Neural cell (in vitro differentiated cells): ENCODE data around the gene KLHL30. TPM values are rescaled to one million over a fixed set of nuclear protein-coding genes. Genes with fewer than 3 reads are reported as not detected.

Experiments used
- H2AFZ ChIP-seq: fragments of 200-600, 300-800 bp; sonication (generic), shearing (Covaris generic); 2 replicates; pipeline ENCODE4 v1.6.0; 2014; ENCODE audit warnings: low read depth, mild to moderate bottlenecking, antibody characterized with exemption, low read length, moderate library complexity
- H3F3A ChIP-seq: fragments of 200-600 bp; shearing (Covaris generic); 2 replicates; pipeline ENCODE4 v1.6.1; 2016; ENCODE audit warnings: mild to moderate bottlenecking, moderate library complexity, mixed read lengths, antibody characterized with exemption, low read length; ENCODE audit not compliant: insufficient read depth, poor library complexity, severe bottlenecking
- H3K27ac ChIP-seq: fragments of 200-600, 300-800 bp; sonication (generic), shearing (Covaris generic); 2 replicates; pipeline ENCODE4 v1.5.1; 2014; ENCODE audit warnings: mild to moderate bottlenecking, low read length, moderate library complexity
- H3K27me3 ChIP-seq: fragments of 300-800, 200-600 bp; sonication (generic), shearing (Covaris generic); 2 replicates; pipeline ENCODE4 v1.6.0; 2014; ENCODE audit warnings: mild to moderate bottlenecking, low read depth, low read length, moderate library complexity; ENCODE audit not compliant: insufficient read depth
- H3K36me3 ChIP-seq: fragments of 300-800, 200-600 bp; sonication (generic), shearing (Covaris generic); 2 replicates; pipeline ENCODE4 v1.5.1; 2014; ENCODE audit warnings: mild to moderate bottlenecking, antibody characterized with exemption, low read length, moderate library complexity; ENCODE audit not compliant: insufficient read depth
- H3K4me2 ChIP-seq: fragments of 300-800, 200-600 bp; sonication (generic), shearing (Covaris generic); 2 replicates; pipeline ENCODE4 v1.6.0; 2014; ENCODE audit warnings: mild to moderate bottlenecking, low read length
- H3K4me3 ChIP-seq: fragments of 300-800, 200-600 bp; sonication (generic), shearing (Covaris generic); 2 replicates; pipeline ENCODE4 v1.5.1; 2014; ENCODE audit warnings: mild to moderate bottlenecking, low read length, moderate library complexity
- H3K79me2 ChIP-seq: fragments of 200-600 bp; shearing (Covaris generic); replicated peaks from 2 replicates; pipeline ENCODE4 v1.6.0; 2014; ENCODE audit warnings: mild to moderate bottlenecking, low read length, moderate library complexity; ENCODE audit not compliant: insufficient read depth
- H3K9ac ChIP-seq: fragments of 300-800, 200-600 bp; sonication (generic), shearing (Covaris generic); 2 replicates; pipeline ENCODE4 v1.6.1; 2016; ENCODE audit warnings: mild to moderate bottlenecking, low read length, mixed read lengths
- H3K9me2 ChIP-seq: fragments of 200-600 bp; shearing (Covaris generic); 2 replicates; pipeline ENCODE4 v1.6.1; 2016; ENCODE audit warnings: mild to moderate bottlenecking, low read length, mixed read lengths; ENCODE audit not compliant: insufficient read depth
- H3K9me3 ChIP-seq: fragments of 200-600, 300-800 bp; sonication (generic), shearing (Covaris generic); 2 replicates; pipeline ENCODE4 v1.6.1; 2016; ENCODE audit warnings: mild to moderate bottlenecking, mixed run types, low read length, moderate library complexity, mixed read lengths
- H4K20me1 ChIP-seq: fragments of 200-600 bp; shearing (Covaris generic); 2 replicates; pipeline ENCODE4 v1.6.1; 2016; ENCODE audit warnings: mild to moderate bottlenecking, mixed run types; ENCODE audit not compliant: insufficient read depth
- CTCF ChIP-seq: fragments of 450-650 bp; IDR thresholded peaks from 2 replicates; pipeline ENCODE4 v1.5.1; 2014; ENCODE audit warnings: antibody characterized with exemption, mild to moderate bottlenecking, moderate library complexity; ENCODE audit not compliant: poor library complexity, severe bottlenecking
- EZH2 ChIP-seq: fragments of 200-600, 300-800 bp; shearing (Covaris generic), sonication (generic); IDR thresholded peaks from 2 replicates; pipeline ENCODE4 v1.6.1; 2014; ENCODE audit warnings: antibody characterized with exemption, low read length, borderline replicate concordance, mild to moderate bottlenecking; ENCODE audit not compliant: insufficient read depth, poor library complexity, severe bottlenecking
- MXI1 ChIP-seq: fragments of 450-650 bp; conservative IDR thresholded peaks from 2 replicates; pipeline ENCODE4 v1.6.1; 2014; ENCODE audit warnings: antibody characterized with exemption, mild to moderate bottlenecking; ENCODE audit not compliant: poor library complexity, severe bottlenecking
- POLR2AphosphoS5 ChIP-seq: IDR thresholded peaks from 2 replicates; pipeline ENCODE4 v1.6.1; 2012
- RAD21 ChIP-seq: fragments of 450-650 bp; conservative IDR thresholded peaks from 2 replicates; pipeline ENCODE4 v1.6.1; 2014; ENCODE audit warnings: antibody characterized with exemption, mild to moderate bottlenecking, moderate library complexity
- SMC3 ChIP-seq: fragments of 450-650 bp; conservative IDR thresholded peaks from 2 replicates; pipeline ENCODE4 v1.6.1; 2014; ENCODE audit warnings: antibody characterized with exemption, mild to moderate bottlenecking, moderate library complexity; ENCODE audit not compliant: poor library complexity
- TAF1 ChIP-seq: IDR thresholded peaks from 2 replicates; pipeline ENCODE4 v1.6.1; 2012; ENCODE audit warnings: low read depth
- polyA plus RNA-seq: library from polyadenylated mRNA; depleted of rRNA; stranded (reverse); fragments of >200 nt; gene quantifications from 2 replicates; pipeline ENCODE4 v1.2.3, GENCODE V29; 2014
- TF ChIP-seq, protein P1 (sequence below): IDR thresholded peaks from 2 replicates; pipeline ENCODE4 v1.6.1; 2012; ENCODE audit warnings: borderline replicate concordance

Gene KLHL30
- polyA plus RNA-seq, 1 donor from 2014 or later: not detected

- H2AFZ ChIP-seq: no peak overlapping the region
- H3K9me3 ChIP-seq: no peaks in the 10 kb centered on the region
- no peaks in the 10 kb centered on the region for H3F3A ChIP-seq
- H3K9me2 ChIP-seq: no peaks in the 10 kb centered on the region
- no peak overlapping the region for H3K4me2 ChIP-seq
- H3K9ac ChIP-seq: no peak overlapping the region
- no peaks in the 10 kb centered on the region for H4K20me1 ChIP-seq
- H3K36me3 ChIP-seq: no peaks in the 10 kb centered on the region
- no peak overlapping the region for H3K27ac ChIP-seq
- H3K27me3 ChIP-seq: no peaks in the 10 kb centered on the region
- no peak for TF ChIP-seq RAD21
- TF ChIP-seq, protein P1, sequence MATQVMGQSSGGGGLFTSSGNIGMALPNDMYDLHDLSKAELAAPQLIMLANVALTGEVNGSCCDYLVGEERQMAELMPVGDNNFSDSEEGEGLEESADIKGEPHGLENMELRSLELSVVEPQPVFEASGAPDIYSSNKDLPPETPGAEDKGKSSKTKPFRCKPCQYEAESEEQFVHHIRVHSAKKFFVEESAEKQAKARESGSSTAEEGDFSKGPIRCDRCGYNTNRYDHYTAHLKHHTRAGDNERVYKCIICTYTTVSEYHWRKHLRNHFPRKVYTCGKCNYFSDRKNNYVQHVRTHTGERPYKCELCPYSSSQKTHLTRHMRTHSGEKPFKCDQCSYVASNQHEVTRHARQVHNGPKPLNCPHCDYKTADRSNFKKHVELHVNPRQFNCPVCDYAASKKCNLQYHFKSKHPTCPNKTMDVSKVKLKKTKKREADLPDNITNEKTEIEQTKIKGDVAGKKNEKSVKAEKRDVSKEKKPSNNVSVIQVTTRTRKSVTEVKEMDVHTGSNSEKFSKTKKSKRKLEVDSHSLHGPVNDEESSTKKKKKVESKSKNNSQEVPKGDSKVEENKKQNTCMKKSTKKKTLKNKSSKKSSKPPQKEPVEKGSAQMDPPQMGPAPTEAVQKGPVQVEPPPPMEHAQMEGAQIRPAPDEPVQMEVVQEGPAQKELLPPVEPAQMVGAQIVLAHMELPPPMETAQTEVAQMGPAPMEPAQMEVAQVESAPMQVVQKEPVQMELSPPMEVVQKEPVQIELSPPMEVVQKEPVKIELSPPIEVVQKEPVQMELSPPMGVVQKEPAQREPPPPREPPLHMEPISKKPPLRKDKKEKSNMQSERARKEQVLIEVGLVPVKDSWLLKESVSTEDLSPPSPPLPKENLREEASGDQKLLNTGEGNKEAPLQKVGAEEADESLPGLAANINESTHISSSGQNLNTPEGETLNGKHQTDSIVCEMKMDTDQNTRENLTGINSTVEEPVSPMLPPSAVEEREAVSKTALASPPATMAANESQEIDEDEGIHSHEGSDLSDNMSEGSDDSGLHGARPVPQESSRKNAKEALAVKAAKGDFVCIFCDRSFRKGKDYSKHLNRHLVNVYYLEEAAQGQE: no peak
- no peak for TF ChIP-seq POLR2AphosphoS5
- no peaks in the 10 kb centered on the region for H3K79me2 ChIP-seq
- no peak overlapping the region for H3K4me3 ChIP-seq
Measured at GRCh38 chr2:238140721-238141540, 2.5 kb downstream of the KLHL30 start.

- Histone ChIP-seq H3K9me2 (no peaks in the 10 kb centered on the region), H3F3A (no peaks in the 10 kb centered on the region), H3K27ac (no peak overlapping the region), H3K79me2 (no peaks in the 10 kb centered on the region), H3K4me3 (no peak overlapping the region), H3K36me3 (no peaks in the 10 kb centered on the region), H2AFZ (no peak overlapping the region), H3K27me3 (no peaks in the 10 kb centered on the region), H4K20me1 (no peaks in the 10 kb centered on the region), H3K9ac (no peak overlapping the region), H3K4me2 (no peak overlapping the region), H3K9me3 (no peaks in the 10 kb centered on the region)
- TF ChIP-seq SMC3 (no peak), MXI1 (no peak), RAD21 (no peak), TAF1 (no peak), CTCF (no peak), EZH2 (no peak)
- TF ChIP-seq, protein P1: no peak
Measured at GRCh38 chr2:238141541-238142318, 3.3 kb downstream of the KLHL30 start.
